Peyer's patch (tissue), 4 donors: ENCODE results near the gene PDE4C.

Experiments
- POLR2A ChIP-seq, 2 donors: fragments of 450-650 bp; IDR thresholded peaks; one replicate each; pipeline ENCODE4 v1.5.1; 2017; ENCODE audit warnings: antibody characterized with exemption in 2 of 2, mild to moderate bottlenecking in 2 of 2, moderate library complexity in 2 of 2
- TF ChIP-seq, protein P1 (sequence below), 6 experiments: fragments of 450-650 bp in 4 of 6; fragments of 200-600 bp in 2 of 6; sonication (generic) in 1 of 6; IDR thresholded peaks; one replicate each; pipeline ENCODE4 v1.5.1; 2017 to 2019; ENCODE audit warnings: antibody characterized with exemption in 6 of 6, mild to moderate bottlenecking in 3 of 6, moderate library complexity in 1 of 6

GRCh38 chr19:18234194-18234593 lies 8.0 kb upstream of the PDE4C start:
- TF ChIP-seq, protein P1, sequence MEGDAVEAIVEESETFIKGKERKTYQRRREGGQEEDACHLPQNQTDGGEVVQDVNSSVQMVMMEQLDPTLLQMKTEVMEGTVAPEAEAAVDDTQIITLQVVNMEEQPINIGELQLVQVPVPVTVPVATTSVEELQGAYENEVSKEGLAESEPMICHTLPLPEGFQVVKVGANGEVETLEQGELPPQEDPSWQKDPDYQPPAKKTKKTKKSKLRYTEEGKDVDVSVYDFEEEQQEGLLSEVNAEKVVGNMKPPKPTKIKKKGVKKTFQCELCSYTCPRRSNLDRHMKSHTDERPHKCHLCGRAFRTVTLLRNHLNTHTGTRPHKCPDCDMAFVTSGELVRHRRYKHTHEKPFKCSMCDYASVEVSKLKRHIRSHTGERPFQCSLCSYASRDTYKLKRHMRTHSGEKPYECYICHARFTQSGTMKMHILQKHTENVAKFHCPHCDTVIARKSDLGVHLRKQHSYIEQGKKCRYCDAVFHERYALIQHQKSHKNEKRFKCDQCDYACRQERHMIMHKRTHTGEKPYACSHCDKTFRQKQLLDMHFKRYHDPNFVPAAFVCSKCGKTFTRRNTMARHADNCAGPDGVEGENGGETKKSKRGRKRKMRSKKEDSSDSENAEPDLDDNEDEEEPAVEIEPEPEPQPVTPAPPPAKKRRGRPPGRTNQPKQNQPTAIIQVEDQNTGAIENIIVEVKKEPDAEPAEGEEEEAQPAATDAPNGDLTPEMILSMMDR (IDR thresholded peaks at IDR 0.05), result no peak
- no peak for TF ChIP-seq POLR2A (IDR thresholded peaks at IDR 0.05)
